ENCODE results near the gene NAV1. TPM values are rescaled to one million over a fixed set of nuclear protein-coding genes. Genes with fewer than 3 reads are reported as not detected.

Gene NAV1
- total and polyA plus RNA-seq, 2 of the 8 experiments (the other 6 are each of a cell fraction or from before 2014, with no cell fraction given): 9.9 to 42.7 TPM

- H3K4me3 ChIP-seq (ENCODE audit: extremely low read depth in 1 of 4, insufficient read depth in 2 of 4, low read depth in 3 of 4, low read length in 4 of 4): no peak overlapping the region
- H2BK5ac ChIP-seq (ENCODE audit: low read depth, low read length): no peak overlapping the region
- no peaks in the 10 kb centered on the region for H3K9me3 ChIP-seq (ENCODE audit: insufficient read depth in 2 of 2, low read depth in 1 of 2, low read length in 1 of 2)
- H3K56ac ChIP-seq (replicated peaks; ENCODE audit: insufficient read length, low read depth, low read length): no peak overlapping the region
- WGBS, 2 experiments (ENCODE audit: extremely low coverage in 1 of 2, insufficient coverage in 1 of 2, insufficient read length in 1 of 2, insufficient replicate concordance in 2 of 2, low coverage in 1 of 2, low lambda C conversion rate in 2 of 2, missing lambda C conversion rate in 1 of 2): 92% methylated on average over 2 of the region's 2 CpGs; no CpG with 5 or more reads in 1 of the 2 experiments
- no peak overlapping the region for H2BK20ac ChIP-seq (ENCODE audit: low read length)
- no peaks in the 10 kb centered on the region for H3K79me1 ChIP-seq (ENCODE audit: low read depth, low read length)
- no peak overlapping the region for H2AK5ac ChIP-seq (ENCODE audit: low read depth, low read length)
- H2BK120ac ChIP-seq (replicated peaks; ENCODE audit: low read depth, low read length): no peak overlapping the region
- no peak overlapping the region for H2BK12ac ChIP-seq (ENCODE audit: low read depth, low read length)
- H3K79me2 ChIP-seq (ENCODE audit: control insufficient read depth in 1 of 2, insufficient read depth in 2 of 2, low read length in 2 of 2): no peaks in the 10 kb centered on the region
- no peak overlapping the region for H3K9ac ChIP-seq (replicated peaks in 1 of 4; ENCODE audit: extremely low read depth in 1 of 4, low read depth in 3 of 4, low read length in 3 of 4)
- H3K4me1 ChIP-seq (replicated peaks in 1 of 4; ENCODE audit: control insufficient read depth in 3 of 4, insufficient read depth in 4 of 4, low read length in 3 of 4): peaks cover 0 to 2% (median under 1%) of the 10 kb centered on the region in 4 experiments; a peak in 1 of 7 replicates
- no peak overlapping the region for H3K4me2 ChIP-seq (ENCODE audit: insufficient read depth in 1 of 2, low read depth in 2 of 2, low read length in 2 of 2)
- TF ChIP-seq TCF12 (IDR thresholded peaks at IDR 0.05; ENCODE audit: low read depth, low read length): no peak
- H4K5ac ChIP-seq (ENCODE audit: insufficient read length, low read depth, low read length): no peak overlapping the region
- H2AFZ ChIP-seq (ENCODE audit: low read length): no peak overlapping the region
- no peak overlapping the region for H4K91ac ChIP-seq (replicated peaks; ENCODE audit: insufficient read length, low read length)
- H3K4ac ChIP-seq (replicated peaks; ENCODE audit: insufficient read length, low read depth, low read length): no peak overlapping the region
- no peak overlapping the region for H3K14ac ChIP-seq (ENCODE audit: insufficient read length)
- H2BK15ac ChIP-seq (ENCODE audit: low read length): no peak overlapping the region
- DNase-seq (ENCODE audit: low read depth in 1 of 2, low spot score in 2 of 2): no peak
- H3K36me3 ChIP-seq (ENCODE audit: control insufficient read depth in 2 of 4, insufficient read depth in 4 of 4, low read length in 3 of 4): no peaks in the 10 kb centered on the region
- no peak overlapping the region for H3K23ac ChIP-seq (ENCODE audit: insufficient read length)
- no peak for FAIRE-seq
- H4K8ac ChIP-seq (ENCODE audit: extremely low read depth, insufficient read depth, low read length): 0 out of 2 replicates have a peak overlapping the region, but pooled peaks have one; percentile 48
- no peaks in the 10 kb centered on the region for H3K23me2 ChIP-seq (ENCODE audit: low read depth, low read length)
- CTCF ChIA-PET (ENCODE audit: partially characterized antibody): interaction anchor here (0.8 to 22.6 kb wide), 8 partner anchors 8 to 225 kb away, joined by 3 to 499 read pairs (median 70); partner anchors contain the start of gene NAV1
- H3K27me3 ChIP-seq (replicated peaks in 1 of 4; ENCODE audit: control insufficient read depth in 3 of 4, extremely low read depth in 1 of 4, insufficient read depth in 3 of 4, low read length in 3 of 4): 0 out of 7 replicates have a peak, but pooled peaks cover 0 to 2% (median 0%) of the 10 kb centered on the region in 4 experiments
- no peak overlapping the region for H3K18ac ChIP-seq (ENCODE audit: extremely low read depth, low read length)
- POLR2A ChIA-PET (ENCODE audit: partially characterized antibody): no interaction called here
- H4K20me1 ChIP-seq (replicated peaks in 1 of 2; ENCODE audit: control insufficient read depth in 1 of 2, insufficient read depth in 2 of 2, low read length in 2 of 2): no peaks in the 10 kb centered on the region
- H3K27ac ChIP-seq (ENCODE audit: low read depth, low read length): no peak overlapping the region
Observed at GRCh38 chr1:201563406-201563780, 24.5 kb downstream of the NAV1 start.

Measured in H1 (cell line).